Lung microvascular endothelial cell (primary cell): Measurements from ENCODE around the gene ZNF503. TPM values are rescaled to one million over a fixed set of nuclear protein-coding genes. Genes with fewer than 3 reads are reported as not detected.

Experiments
- DNase-seq, 2 donors: peaks; one replicate each; pipeline versions ENCODE4 v3.0.0 to v3.0.0-alpha.2; 2010; ENCODE audit warnings: low read depth in 2 of 2
- total RNA-seq: library from RNA; depleted of rRNA; stranded (reverse); fragments of >200 nt; gene quantifications from 2 replicates; pipeline ENCODE4 v1.2.1, GENCODE V29; 2014

ZNF503 gene, protein sequence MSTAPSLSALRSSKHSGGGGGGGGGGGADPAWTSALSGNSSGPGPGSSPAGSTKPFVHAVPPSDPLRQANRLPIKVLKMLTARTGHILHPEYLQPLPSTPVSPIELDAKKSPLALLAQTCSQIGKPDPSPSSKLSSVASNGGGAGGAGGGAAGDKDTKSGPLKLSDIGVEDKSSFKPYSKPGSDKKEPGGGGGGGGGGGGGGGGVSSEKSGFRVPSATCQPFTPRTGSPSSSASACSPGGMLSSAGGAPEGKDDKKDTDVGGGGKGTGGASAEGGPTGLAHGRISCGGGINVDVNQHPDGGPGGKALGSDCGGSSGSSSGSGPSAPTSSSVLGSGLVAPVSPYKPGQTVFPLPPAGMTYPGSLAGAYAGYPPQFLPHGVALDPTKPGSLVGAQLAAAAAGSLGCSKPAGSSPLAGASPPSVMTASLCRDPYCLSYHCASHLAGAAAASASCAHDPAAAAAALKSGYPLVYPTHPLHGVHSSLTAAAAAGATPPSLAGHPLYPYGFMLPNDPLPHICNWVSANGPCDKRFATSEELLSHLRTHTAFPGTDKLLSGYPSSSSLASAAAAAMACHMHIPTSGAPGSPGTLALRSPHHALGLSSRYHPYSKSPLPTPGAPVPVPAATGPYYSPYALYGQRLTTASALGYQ
- total RNA-seq: 0.87 and 0.99 TPM in 2 replicates

GRCh38 chr10:75401569-75402485, at the start of gene ZNF503:
Gene ZNF503 (minus strand): TSS chr10:75401764. CDS start chr10:75401419, 345 bp downstream.
- peak; percentile 96 to 98 for DNase-seq

- DNase-seq: no peak
Measured at GRCh38 chr10:75450644-75451640, 49.4 kb upstream of the ZNF503 start.

DNA sequence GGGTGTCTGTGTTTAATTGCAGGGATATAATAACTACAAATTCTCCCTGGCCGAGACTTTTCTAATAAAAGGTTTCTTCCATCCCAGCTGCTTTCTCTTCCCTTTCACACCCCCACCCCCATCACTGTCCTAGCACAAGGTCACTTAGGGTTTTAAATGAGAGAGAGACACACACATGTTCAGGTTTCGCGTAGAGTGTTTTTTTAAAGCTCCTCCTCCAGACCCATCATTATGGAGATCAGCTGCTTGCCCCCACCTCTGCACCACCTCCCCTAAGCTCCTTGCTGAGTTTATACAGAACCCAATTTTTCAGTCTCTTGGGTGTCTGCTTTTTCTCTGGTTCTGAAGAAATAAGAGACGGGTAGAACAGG, 48.5 kb upstream of the ZNF503 start:
- DNase-seq: no peak

DNA sequence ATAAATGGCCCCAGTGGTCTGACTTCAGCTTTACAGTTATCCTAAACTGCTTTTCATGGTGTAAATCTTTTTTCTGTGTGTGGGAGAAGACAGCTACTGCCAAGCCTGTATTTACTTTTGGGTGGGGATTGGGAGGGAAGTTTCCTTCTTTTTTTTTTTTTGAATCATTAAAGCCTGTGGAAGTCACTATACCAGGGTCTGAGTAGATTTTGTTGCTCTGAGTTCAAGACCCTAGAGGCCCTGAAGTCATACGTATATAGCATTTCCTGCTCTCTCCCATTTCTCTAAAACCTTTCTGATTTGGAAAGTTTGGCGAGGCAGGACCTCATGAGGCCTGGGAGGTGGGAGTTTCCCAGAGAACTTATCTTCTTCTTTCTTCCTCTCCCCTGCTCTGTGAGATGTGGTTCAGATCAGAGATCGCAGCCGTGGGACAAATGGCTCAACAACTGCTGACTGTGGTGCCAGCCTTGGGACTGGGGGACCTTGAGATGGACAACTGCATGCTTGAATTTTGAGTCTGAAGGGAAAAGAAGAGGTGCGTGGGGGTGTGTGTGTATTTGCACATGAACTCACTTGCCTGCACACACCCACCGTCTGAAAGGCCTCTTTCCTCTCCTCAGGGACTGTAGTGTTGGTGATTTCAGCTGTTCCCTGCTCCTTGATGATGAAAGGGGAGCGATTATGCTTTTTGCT, 48.0 kb upstream of the ZNF503 start:
- no peak for DNase-seq

GRCh38 chr10:75448166-75448565, 46.6 kb upstream of the ZNF503 start:
- DNase-seq: no peak

- no peak for DNase-seq
Measured at GRCh38 chr10:75446508-75446907, 44.9 kb upstream of the ZNF503 start.

DNA sequence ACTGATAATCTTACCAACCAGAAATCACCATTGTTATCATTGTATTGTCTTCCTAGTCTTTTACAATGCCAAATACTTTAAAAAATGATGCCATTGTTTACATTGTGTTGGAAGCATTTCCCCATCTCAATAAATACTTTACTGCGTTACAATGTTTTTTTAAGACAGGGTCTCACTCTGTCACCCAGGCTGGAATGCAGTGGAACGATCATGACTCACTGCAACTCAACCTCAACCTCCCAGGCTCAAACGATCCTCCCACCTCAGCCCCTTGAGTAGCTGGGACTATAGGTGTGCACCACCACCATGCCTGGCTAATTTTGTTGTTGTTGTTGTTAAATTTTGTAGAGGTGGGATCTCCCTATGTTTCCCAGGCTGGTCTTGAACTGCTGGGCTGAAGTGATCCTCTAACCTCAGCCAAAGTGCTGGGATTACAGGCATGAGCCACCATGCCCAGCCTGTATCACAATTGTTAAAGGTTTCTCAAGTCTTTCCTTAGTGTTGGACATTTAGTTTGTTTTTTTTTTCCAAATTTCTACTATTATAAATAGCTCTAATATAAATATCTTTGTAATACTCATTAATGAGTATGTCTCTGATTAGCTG, 43.3 kb upstream of the ZNF503 start:
- no peak for DNase-seq

DNA sequence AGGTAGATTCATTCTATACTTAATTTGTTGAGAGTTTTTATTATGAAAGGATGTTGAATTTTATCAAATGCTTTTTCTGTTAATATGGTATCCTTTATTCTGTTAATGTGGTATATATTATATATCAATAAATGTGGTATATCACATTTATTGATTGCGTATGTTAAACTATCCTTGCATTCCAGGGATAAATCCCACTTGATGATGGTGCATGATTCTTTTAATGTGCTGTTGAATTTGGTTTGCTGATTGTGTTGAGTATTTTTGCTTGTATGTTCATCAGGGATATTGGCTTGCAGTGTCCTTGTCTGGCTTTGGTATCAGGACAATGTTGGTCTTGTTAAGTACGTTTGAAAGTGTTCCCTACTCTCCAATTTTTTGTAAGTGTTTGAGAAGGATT, 41.8 kb upstream of the ZNF503 start:
- no peak for DNase-seq

DNA sequence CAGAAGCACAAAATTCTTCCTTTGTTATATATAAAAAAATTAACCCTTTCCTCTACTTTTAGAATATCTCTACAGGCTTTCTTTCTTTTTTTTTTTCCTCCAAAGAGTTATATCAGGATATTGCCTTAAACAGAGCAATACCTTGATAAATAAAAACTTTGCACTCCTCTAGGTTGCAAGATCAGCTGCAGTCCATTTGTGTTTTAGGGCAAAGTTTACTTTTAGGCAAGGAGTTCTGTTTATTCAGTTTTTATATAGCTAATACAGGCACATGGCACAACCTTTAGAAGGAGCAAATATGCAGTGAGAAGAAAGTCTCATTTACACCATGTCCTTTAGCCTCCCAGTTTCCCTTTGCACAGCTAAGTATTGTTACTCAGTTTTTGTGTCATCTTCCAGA, 40.1 kb upstream of the ZNF503 start:
- no peak for DNase-seq

DNA sequence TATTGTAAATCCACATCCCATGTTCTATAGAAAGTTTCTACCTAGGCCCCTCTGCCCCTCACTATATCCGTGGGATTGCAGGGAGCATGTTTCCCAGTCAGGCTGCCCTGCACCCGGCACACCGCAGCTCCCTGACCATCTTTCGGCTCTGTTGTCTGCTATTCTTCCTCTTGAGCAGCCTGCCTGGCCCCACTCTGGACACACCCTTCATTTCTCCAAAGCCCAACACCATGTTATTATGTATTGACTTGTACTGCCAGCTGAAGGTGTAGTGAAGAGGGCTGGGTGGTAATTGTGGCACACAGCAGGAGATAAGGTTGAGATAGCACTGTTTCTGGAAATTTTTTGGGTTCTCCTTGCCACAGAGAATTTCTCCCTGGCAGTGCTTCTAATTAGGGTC, 39.6 kb upstream of the ZNF503 start:
- DNase-seq: no peak

DNA sequence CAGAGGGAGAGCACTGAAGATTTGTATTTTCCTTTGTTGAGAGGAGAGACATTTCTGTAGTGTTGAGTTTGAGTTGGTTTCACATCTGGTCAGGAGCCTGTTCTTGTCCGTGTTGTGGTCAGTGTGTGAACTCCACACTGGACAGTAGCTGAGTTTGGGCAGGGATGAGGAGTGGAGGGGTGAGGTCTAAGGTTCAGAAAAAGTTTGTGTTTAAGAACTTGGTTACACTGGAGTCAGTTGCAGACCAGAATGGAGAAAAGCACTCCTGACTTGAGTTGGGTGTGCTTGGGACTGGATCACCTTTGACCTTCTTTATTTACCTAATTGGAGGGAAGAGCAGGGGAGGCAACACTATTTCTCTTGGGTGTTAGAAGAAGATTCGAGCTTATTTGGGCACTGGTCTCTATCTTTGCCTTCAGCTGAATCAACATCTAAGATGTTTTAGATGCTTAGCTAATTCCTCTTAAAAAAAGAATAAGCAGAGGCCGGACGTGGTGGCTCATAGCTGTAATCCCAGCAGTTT, 38.8 kb upstream of the ZNF503 start:
- DNase-seq: no peak

DNA sequence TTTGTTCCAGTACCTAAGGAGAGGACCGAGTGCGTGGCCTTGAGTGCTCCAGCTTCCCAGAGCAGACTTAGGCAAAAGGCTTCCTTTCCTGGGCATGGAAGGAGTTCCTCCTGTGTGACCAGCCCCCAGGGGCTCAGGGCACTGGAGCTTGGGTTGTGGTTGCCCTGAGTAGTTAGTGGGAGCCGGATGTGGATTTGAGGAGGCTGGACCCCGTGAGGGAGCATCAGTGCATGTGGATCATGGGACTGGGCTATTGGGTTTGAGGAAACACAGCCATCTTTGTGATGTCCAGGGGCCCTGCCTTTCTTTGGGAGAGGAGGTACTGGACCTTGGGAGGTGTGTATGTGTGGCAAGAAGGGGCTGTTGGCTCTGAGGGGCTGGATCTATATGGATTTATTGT, 38.2 kb upstream of the ZNF503 start:
- no peak for DNase-seq

GRCh38 chr10:75438275-75438674, 36.7 kb upstream of the ZNF503 start:
- DNase-seq: no peak

DNA sequence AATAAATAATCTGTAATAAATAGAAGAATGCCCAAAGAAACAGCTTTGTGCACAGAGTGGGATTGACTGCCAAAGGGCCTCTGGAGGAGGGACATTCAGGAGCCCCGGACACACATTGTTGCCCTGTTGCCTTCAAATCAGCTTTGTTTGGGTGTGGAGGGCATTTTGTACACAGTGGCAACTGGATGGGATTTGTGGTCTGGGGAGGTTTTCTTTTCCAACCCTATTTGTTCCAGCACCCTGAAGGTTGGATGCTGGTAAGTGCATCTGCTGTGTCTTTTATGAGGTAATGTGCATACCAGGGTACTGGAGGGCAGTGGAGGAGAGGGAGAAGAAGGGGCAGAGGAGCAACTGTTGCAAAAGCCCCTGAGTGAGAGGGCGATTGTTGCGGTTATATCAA, 36.1 kb upstream of the ZNF503 start:
- DNase-seq: no peak

- DNase-seq: no peak
Measured at GRCh38 chr10:75436896-75437295, 35.3 kb upstream of the ZNF503 start.

DNA sequence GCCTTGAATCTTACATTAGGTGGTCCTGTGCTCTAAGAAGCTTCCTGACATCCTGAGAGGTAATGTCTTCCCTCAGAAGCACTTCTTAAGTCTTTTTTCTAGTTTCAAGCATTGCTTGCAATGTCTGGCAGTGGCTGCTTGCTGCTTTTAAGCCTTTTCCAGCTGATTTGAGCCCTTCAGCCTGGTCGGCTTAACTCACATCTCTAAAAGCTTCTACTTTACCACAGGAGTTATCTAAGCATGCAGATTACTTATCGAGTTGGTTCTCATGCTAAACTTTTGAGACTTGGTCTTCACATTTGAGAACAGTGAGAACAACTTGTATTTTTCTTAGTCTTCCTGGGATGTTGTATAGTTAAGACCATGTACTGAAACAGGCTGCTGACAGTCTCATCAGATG, 33.7 kb upstream of the ZNF503 start:
- no peak for DNase-seq

DNA sequence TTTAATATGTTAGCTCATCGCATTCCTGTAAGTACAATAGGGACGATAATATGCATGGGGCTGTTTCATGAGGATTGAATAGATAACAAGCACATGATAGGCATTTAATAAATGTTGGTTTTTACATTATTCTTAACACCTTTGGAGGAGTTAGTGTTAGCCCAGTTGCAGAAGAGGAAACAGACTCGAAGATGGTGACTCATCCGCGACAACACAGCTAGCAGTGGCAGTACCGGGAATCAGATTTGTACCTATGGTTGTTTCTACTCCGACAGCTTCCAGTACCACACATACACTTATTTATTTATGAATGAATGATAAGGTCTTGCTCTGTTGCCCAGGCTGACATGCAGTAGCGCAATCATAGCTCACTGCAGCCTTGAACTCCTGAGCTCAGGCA, 32.7 kb upstream of the ZNF503 start:
- DNase-seq: no peak

DNA sequence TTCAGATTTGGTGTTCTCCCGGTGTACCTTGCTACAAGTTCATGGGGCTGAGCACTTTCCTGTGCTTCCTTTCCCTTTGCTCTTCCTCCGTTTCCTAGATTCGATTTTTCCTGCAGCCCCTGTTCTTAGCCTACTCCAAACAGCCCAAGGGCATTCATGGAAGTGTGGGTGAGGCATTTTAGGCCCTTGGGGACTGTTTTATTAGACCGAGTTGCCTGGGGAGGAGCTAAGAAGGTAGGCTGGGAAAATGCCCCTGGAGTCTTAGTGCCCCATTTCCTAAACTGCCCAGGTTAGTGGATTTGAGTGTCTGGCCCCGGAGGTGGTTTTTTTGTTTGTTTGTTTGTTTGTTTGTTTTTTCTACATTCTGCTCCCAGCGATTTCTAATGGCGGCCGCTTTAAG, 31.7 kb upstream of the ZNF503 start:
- no peak for DNase-seq

GRCh38 chr10:75432763-75433162, 31.2 kb upstream of the ZNF503 start:
- no peak for DNase-seq

DNA sequence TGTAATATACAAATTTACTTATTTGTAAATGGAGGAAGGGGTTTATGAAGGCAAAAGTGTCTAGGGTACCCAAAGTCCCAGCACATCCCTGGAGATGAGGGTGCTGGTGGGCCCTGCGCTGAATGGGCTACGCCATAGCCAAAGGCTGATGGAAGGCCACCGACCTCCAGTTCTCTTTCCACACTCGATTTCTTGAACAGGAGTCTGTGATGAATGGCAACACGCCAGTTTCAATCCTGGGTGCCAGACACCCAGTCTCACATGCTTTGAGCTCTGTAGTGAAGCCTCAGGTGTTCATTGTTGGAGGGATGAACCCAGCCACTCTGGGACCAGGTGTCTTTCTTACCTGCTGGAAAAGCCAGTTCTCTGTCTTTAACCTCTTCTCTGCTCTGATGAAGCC, 30.6 kb upstream of the ZNF503 start:
- no peak for DNase-seq
